ENCODE measurements around the gene SLA2.
"Not testable (repeated sequence)": the region's sequence is repeated elsewhere in the genome, so short reads cannot be mapped to it uniquely, and the experiment has no call there.

Gene SLA2

DNA sequence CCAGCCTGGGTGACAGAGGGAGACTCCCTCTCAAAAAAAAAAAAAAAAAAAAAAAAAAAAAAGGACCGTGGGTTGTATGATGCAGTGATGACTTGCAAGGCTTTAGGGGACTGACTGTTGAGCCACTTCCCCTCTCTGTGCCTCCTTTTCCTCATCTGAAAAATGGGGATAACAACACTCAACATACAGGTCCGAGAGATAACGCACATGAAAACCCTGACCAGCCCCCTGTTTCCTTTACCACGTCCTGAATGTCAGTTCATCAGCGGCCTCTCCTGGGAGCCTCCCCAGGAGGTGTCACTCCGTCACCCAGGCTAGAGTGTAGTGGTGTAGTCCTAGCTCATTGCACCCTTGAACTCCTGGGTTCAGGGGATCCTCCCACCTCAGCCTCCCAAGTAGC lies 3.9 kb downstream of the SLA2 start:
- Histone ChIP-seq H3K36me3 (no peaks in the 10 kb centered on the region), H3K9me3 (no peaks in the 10 kb centered on the region), H3K4me1 (no peaks in the 10 kb centered on the region), H3K27me3 (no peaks in the 10 kb centered on the region), H3K4me3 (ENCODE audit: low read depth, low read length) (no peak overlapping the region)
- no peak for DNase-seq
- TF ChIP-seq, protein P1, sequence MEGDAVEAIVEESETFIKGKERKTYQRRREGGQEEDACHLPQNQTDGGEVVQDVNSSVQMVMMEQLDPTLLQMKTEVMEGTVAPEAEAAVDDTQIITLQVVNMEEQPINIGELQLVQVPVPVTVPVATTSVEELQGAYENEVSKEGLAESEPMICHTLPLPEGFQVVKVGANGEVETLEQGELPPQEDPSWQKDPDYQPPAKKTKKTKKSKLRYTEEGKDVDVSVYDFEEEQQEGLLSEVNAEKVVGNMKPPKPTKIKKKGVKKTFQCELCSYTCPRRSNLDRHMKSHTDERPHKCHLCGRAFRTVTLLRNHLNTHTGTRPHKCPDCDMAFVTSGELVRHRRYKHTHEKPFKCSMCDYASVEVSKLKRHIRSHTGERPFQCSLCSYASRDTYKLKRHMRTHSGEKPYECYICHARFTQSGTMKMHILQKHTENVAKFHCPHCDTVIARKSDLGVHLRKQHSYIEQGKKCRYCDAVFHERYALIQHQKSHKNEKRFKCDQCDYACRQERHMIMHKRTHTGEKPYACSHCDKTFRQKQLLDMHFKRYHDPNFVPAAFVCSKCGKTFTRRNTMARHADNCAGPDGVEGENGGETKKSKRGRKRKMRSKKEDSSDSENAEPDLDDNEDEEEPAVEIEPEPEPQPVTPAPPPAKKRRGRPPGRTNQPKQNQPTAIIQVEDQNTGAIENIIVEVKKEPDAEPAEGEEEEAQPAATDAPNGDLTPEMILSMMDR (IDR thresholded peaks at IDR 0.05; ENCODE audit: low read depth, low read length) = no peak

- DNase-seq = no peak
- Histone ChIP-seq H3K36me3 (no peaks in the 10 kb centered on the region), H3K9me3 (no peaks in the 10 kb centered on the region), H3K27me3 (no peaks in the 10 kb centered on the region), H3K4me3 (ENCODE audit: low read depth, low read length) (no peak overlapping the region), H3K4me1 (no peaks in the 10 kb centered on the region)
- TF ChIP-seq, protein P1 (IDR thresholded peaks at IDR 0.05; ENCODE audit: low read depth, low read length) = no peak
These were observed 4.5 kb downstream of the SLA2 start for GRCh38 chr20:36641506-36641843.

DNA sequence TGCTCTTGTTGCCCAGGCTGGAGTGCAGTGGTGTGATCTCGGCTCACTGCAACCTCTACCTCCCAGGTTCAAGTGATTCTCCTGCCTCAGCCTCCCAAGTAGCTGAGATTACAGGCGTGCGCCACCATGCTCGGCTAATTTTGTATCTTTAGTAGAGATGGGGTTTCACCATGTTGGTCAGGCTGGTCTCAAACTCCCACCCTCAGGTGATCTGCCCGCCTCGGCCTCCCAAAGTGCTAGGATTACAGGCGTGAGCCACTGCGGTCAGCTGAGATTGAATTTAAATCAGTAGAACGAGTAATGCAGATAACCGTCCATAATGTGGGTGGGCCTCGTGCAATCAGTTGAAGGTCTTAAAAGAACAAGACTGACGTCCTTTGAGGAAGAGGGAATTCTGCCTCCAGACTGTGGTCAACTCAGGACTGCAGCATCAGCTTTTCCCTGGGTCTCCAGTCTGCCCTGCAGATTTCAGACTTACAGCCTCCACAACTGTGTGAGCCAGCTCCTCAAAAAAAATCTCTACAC lies 7.1 kb downstream of the SLA2 start:
- H3K9me3 ChIP-seq; DNase-seq; H3K27me3 ChIP-seq; H3K36me3 ChIP-seq; H3K4me3 ChIP-seq (ENCODE audit: low read depth, low read length); H3K4me1 ChIP-seq: not testable (repeated sequence)

- no peak overlapping the region for H3K4me3 ChIP-seq (ENCODE audit: low read depth, low read length)
- no peaks in the 10 kb centered on the region for H3K36me3 ChIP-seq
- no peak for DNase-seq
- no peaks in the 10 kb centered on the region for H3K27me3 ChIP-seq
- H3K4me1 ChIP-seq = no peaks in the 10 kb centered on the region
- H3K9me3 ChIP-seq = no peaks in the 10 kb centered on the region; the same call in 1 of the 2 replicates
- TF ChIP-seq, protein P1 (IDR thresholded peaks at IDR 0.05; ENCODE audit: low read depth, low read length) = no peak
These were observed 11.7 kb downstream of the SLA2 start for GRCh38 chr20:36634342-36634741.

- Histone ChIP-seq H3K4me1 (no peaks in the 10 kb centered on the region), H3K36me3 (no peaks in the 10 kb centered on the region), H3K4me3 (ENCODE audit: low read depth, low read length) (no peak overlapping the region), H3K9me3 (no peaks in the 10 kb centered on the region; the same call in 1 of the 2 replicates), H3K27me3 (no peaks in the 10 kb centered on the region)
- TF ChIP-seq, protein P1 (IDR thresholded peaks at IDR 0.05; ENCODE audit: low read depth, low read length) = no peak
- DNase-seq = no peak
These were observed 12.7 kb downstream of the SLA2 start for GRCh38 chr20:36633285-36633772.

- H3K36me3 ChIP-seq = no peaks in the 10 kb centered on the region
- no peak for DNase-seq
These were observed 13.3 kb downstream of the SLA2 start for GRCh38 chr20:36632487-36633284.

More at GRCh38 chr20:36632487-36633284, 13.3 kb downstream of the SLA2 start:
- no peaks in the 10 kb centered on the region for H3K4me1 ChIP-seq
- TF ChIP-seq, protein P1 (IDR thresholded peaks at IDR 0.05; ENCODE audit: low read depth, low read length) = no peak
- no peak overlapping the region for H3K4me3 ChIP-seq (ENCODE audit: low read depth, low read length)
- no peaks in the 10 kb centered on the region; the same call in 1 of the 2 replicates for H3K9me3 ChIP-seq
- no peaks in the 10 kb centered on the region for H3K27me3 ChIP-seq
